H1 (cell line): ENCODE measurements around the gene MYBPC3. TPM values are rescaled to one million over a fixed set of nuclear protein-coding genes. Genes with fewer than 3 reads are reported as not detected.

ENCODE experiments used
- CTCF ChIA-PET: fragments of 300-600 bp; sonication (Branson Sonifier 250); formaldehyde crosslinking; loops from one replicate; lab custom pipeline; 2021; ENCODE audit not compliant: partially characterized antibody; lab: Charles Lee
- POLR2A ChIA-PET: fragments of 300-600 bp; sonication (Branson Sonifier 250); formaldehyde crosslinking; loops from one replicate; lab custom pipeline; 2021; ENCODE audit warnings: inconsistent platforms; ENCODE audit not compliant: partially characterized antibody; lab: Charles Lee
- DNase-seq, 2 experiments: peaks; one replicate each; pipeline versions ENCODE4 v3.0.0 to v3.0.0-alpha.2; 2010 to 2022; ENCODE audit warnings: low spot score in 2 of 2, low read depth in 1 of 2, mixed read lengths in 1 of 2
- FAIRE-seq: peaks from 2 replicates; lab custom pipeline; 2011; peaks lifted over from hg19 to GRCh38; lab: Jason Lieb, UNC
- H2AFZ ChIP-seq: 2 replicates; pipeline ENCODE4 v1.8.1; 2012; ENCODE audit warnings: low read length, inconsistent platforms
- H2AK5ac ChIP-seq: 2 replicates; pipeline ENCODE4 v1.6.1; 2013; ENCODE audit warnings: low read depth, low read length
- H2BK120ac ChIP-seq: replicated peaks from 2 replicates; pipeline ENCODE3; 2013; ENCODE audit warnings: low read depth, low read length, inconsistent platforms
- H2BK12ac ChIP-seq: 2 replicates; pipeline ENCODE4 v1.6.1; 2013; ENCODE audit warnings: low read depth, low read length
- H2BK15ac ChIP-seq: 2 replicates; pipeline ENCODE4 v1.6.1; 2013; ENCODE audit warnings: low read length
- H2BK20ac ChIP-seq: 2 replicates; pipeline ENCODE4 v1.6.1; 2013; ENCODE audit warnings: low read length
- H2BK5ac ChIP-seq: 2 replicates; pipeline ENCODE4 v1.6.1; 2013; ENCODE audit warnings: low read depth, low read length
- H3K14ac ChIP-seq: 2 replicates; pipeline ENCODE4 v1.6.1; 2013; ENCODE audit warnings: inconsistent platforms; ENCODE audit not compliant: insufficient read length
- H3K18ac ChIP-seq: 2 replicates; pipeline ENCODE4 v1.6.1; 2013; ENCODE audit warnings: low read length; ENCODE audit errors: extremely low read depth
- H3K23ac ChIP-seq: 2 replicates; pipeline ENCODE4 v1.6.1; 2013; ENCODE audit warnings: inconsistent platforms; ENCODE audit not compliant: insufficient read length
- H3K23me2 ChIP-seq: 2 replicates; pipeline ENCODE4 v1.6.1; 2013; ENCODE audit warnings: low read depth, low read length
- H3K27ac ChIP-seq: 2 replicates; pipeline ENCODE4 v1.6.1; 2011; ENCODE audit warnings: low read depth, low read length, inconsistent platforms
- H3K27me3 ChIP-seq, 4 experiments: replicated peaks in 1 of 4; 1 replicate in 1 of 4; 2 replicates in 3 of 4; pipeline versions ENCODE4 v1.6.1 to v1.8.1; 2011 to 2013; ENCODE audit warnings: low read length in 3 of 4, mild to moderate bottlenecking in 3 of 4, inconsistent platforms in 2 of 4, mixed read lengths in 2 of 4, moderate library complexity in 1 of 4; ENCODE audit not compliant: control insufficient read depth in 3 of 4, insufficient read depth in 3 of 4; ENCODE audit errors: extremely low read depth in 1 of 4
- H3K36me3 ChIP-seq, 4 experiments: 2 replicates each; pipeline versions ENCODE4 v1.6.1 to v1.8.1; 2011 to 2013; ENCODE audit warnings: mild to moderate bottlenecking in 4 of 4, low read length in 3 of 4, moderate library complexity in 2 of 4, control low read depth in 1 of 4, inconsistent platforms in 1 of 4; ENCODE audit not compliant: insufficient read depth in 4 of 4, control insufficient read depth in 2 of 4
- H3K4ac ChIP-seq: replicated peaks from 2 replicates; pipeline ENCODE3; 2013; ENCODE audit warnings: low read length, low read depth, mixed read lengths, inconsistent platforms; ENCODE audit not compliant: insufficient read length
- H3K4me1 ChIP-seq, 4 experiments: replicated peaks in 1 of 4; 1 replicate in 1 of 4; 2 replicates in 3 of 4; pipeline versions ENCODE4 v1.6.1 to v1.8.1; 2011 to 2013; ENCODE audit warnings: low read length in 3 of 4, inconsistent platforms in 2 of 4, mixed read lengths in 1 of 4; ENCODE audit not compliant: insufficient read depth in 4 of 4, control insufficient read depth in 3 of 4
- H3K4me2 ChIP-seq, 2 experiments: 2 replicates each; pipeline versions ENCODE4 v1.6.1 to v1.8.1; 2011 to 2013; ENCODE audit warnings: low read depth in 2 of 2, low read length in 2 of 2, control low read depth in 1 of 2, inconsistent platforms in 1 of 2, mild to moderate bottlenecking in 1 of 2; ENCODE audit not compliant: insufficient read depth in 1 of 2
- H3K4me3 ChIP-seq, 4 experiments: fragments of 200-600, 300-600 bp in 1 of 4; sonication (generic), shearing (Covaris generic), sonication (Bioruptor Twin) in 1 of 4; 2 replicates each; pipeline versions ENCODE4 v1.5.1 to v1.8.1; 2011 to 2016; ENCODE audit warnings: low read length in 4 of 4, low read depth in 3 of 4, control low read depth in 2 of 4, inconsistent platforms in 2 of 4, mild to moderate bottlenecking in 2 of 4, mixed read lengths in 1 of 4, moderate library complexity in 1 of 4; ENCODE audit not compliant: insufficient read depth in 2 of 4; ENCODE audit errors: extremely low read depth in 1 of 4
- H3K56ac ChIP-seq: replicated peaks from 2 replicates; pipeline ENCODE3; 2013; ENCODE audit warnings: low read depth, mild to moderate bottlenecking, mixed read lengths, low read length, inconsistent platforms; ENCODE audit not compliant: insufficient read length
- H3K79me1 ChIP-seq: 2 replicates; pipeline ENCODE4 v1.6.1; 2013; ENCODE audit warnings: low read depth, low read length, control low read depth
- H3K79me2 ChIP-seq, 2 experiments: 2 replicates each; pipeline versions ENCODE4 v1.6.1 to v1.8.1; 2012 to 2013; ENCODE audit warnings: low read length in 2 of 2, mild to moderate bottlenecking in 2 of 2, inconsistent platforms in 1 of 2; ENCODE audit not compliant: insufficient read depth in 2 of 2, control insufficient read depth in 1 of 2
- H3K9ac ChIP-seq, 4 experiments: replicated peaks in 1 of 4; 1 replicate in 1 of 4; 2 replicates in 3 of 4; pipeline versions ENCODE4 v1.6.1 to v1.8.1; 2011 to 2013; ENCODE audit warnings: low read depth in 3 of 4, low read length in 3 of 4, control low read depth in 2 of 4, mild to moderate bottlenecking in 2 of 4, moderate library complexity in 2 of 4, inconsistent platforms in 1 of 4; ENCODE audit errors: extremely low read depth in 1 of 4
- H3K9me3 ChIP-seq, 2 experiments: 2 replicates each; pipeline versions ENCODE4 v1.6.1 to v1.8.1; 2012 to 2013; ENCODE audit warnings: mild to moderate bottlenecking in 2 of 2, moderate library complexity in 2 of 2, control low read depth in 1 of 2, inconsistent platforms in 1 of 2, low read depth in 1 of 2, low read length in 1 of 2, mixed read lengths in 1 of 2; ENCODE audit not compliant: insufficient read depth in 2 of 2
- H4K20me1 ChIP-seq, 2 experiments: replicated peaks in 1 of 2; 2 replicates each; pipeline versions ENCODE3 to v1.8.1; 2011 to 2013; ENCODE audit warnings: inconsistent platforms in 2 of 2, low read length in 2 of 2, mild to moderate bottlenecking in 1 of 2; ENCODE audit not compliant: insufficient read depth in 2 of 2, control insufficient read depth in 1 of 2
- H4K5ac ChIP-seq: 2 replicates; pipeline ENCODE4 v1.6.1; 2013; ENCODE audit warnings: low read length, low read depth, mixed read lengths, inconsistent platforms; ENCODE audit not compliant: insufficient read length
- H4K8ac ChIP-seq: 2 replicates; pipeline ENCODE4 v1.8.0; 2013; ENCODE audit warnings: mild to moderate bottlenecking, moderate library complexity, low read length, inconsistent platforms; ENCODE audit not compliant: insufficient read depth; ENCODE audit errors: extremely low read depth
- H4K91ac ChIP-seq: replicated peaks from 2 replicates; pipeline ENCODE3; 2013; ENCODE audit warnings: low read length, mixed read lengths, inconsistent platforms; ENCODE audit not compliant: insufficient read length
- ASH2L ChIP-seq: fragments of 200-600, 300-600 bp; sonication (generic); IDR thresholded peaks from one replicate; pipeline ENCODE4 v1.7.1; 2017; ENCODE audit warnings: low read length
- CEBPB ChIP-seq: IDR thresholded peaks from 2 replicates; pipeline ENCODE4 v1.6.1; 2012; ENCODE audit warnings: low read depth, low read length
- FOSL1 ChIP-seq: IDR thresholded peaks from 2 replicates; pipeline ENCODE4 v1.6.1; 2011; ENCODE audit warnings: mild to moderate bottlenecking, low read depth, low read length, moderate library complexity; ENCODE audit not compliant: insufficient read depth
- HDAC6 ChIP-seq: IDR thresholded peaks from one replicate; pipeline ENCODE4 v1.7.1; 2012; ENCODE audit warnings: low read depth, mild to moderate bottlenecking, inconsistent platforms, low read length, moderate library complexity
- PHF8 ChIP-seq: fragments of 200-600 bp; sonication (generic); conservative IDR thresholded peaks from 2 replicates; pipeline ENCODE4 v1.7.1; 2012; ENCODE audit warnings: low read depth, mild to moderate bottlenecking, inconsistent platforms, low read length, moderate library complexity
- SIN3A ChIP-seq, 2 experiments: IDR thresholded peaks in 1 of 2; conservative IDR thresholded peaks in 1 of 2; 2 replicates each; pipeline ENCODE4 v1.6.1; 2011 to 2012; ENCODE audit warnings: low read length in 2 of 2, improper control_type of control experiment in 1 of 2, low read depth in 1 of 2, mild to moderate bottlenecking in 1 of 2
- SP4 ChIP-seq: IDR thresholded peaks from 2 replicates; pipeline ENCODE4 v1.6.1; 2012; ENCODE audit warnings: low read length, inconsistent platforms
- TBP ChIP-seq: IDR thresholded peaks from 2 replicates; pipeline ENCODE4 v1.6.1; 2011; ENCODE audit warnings: low read depth, low read length, improper control_type of control experiment
- TCF12 ChIP-seq: IDR thresholded peaks from 2 replicates; pipeline ENCODE4 v1.6.1; 2011; ENCODE audit warnings: low read depth, mild to moderate bottlenecking, low read length
- ZNF274 ChIP-seq: IDR thresholded peaks from 2 replicates; pipeline ENCODE4 v1.7.0; 2012; ENCODE audit warnings: low read length, borderline replicate concordance; ENCODE audit errors: extremely low read depth
- WGBS, 2 experiments: shearing (Covaris generic) in 1 of 2; methylation state at CpG; one replicate each; pipeline versions ENCODE4 v1.1.6 to v1.1.7; 2013 to 2015; ENCODE audit warnings: low lambda C conversion rate in 2 of 2, mixed read lengths in 2 of 2, inconsistent platforms in 1 of 2, low coverage in 1 of 2, missing lambda C conversion rate in 1 of 2; ENCODE audit not compliant: insufficient replicate concordance in 2 of 2, insufficient coverage in 1 of 2, insufficient read length in 1 of 2; ENCODE audit errors: extremely low coverage in 1 of 2, missing lambda C conversion rate in 1 of 2; 5-methylcytosine and 5-hydroxymethylcytosine counted together
- polyA plus RNA-seq, 7 experiments: library from polyadenylated mRNA; depleted of rRNA in 3 of 7; stranded (reverse) in 5 of 7; unstranded in 2 of 7; fragments of >200 nt in 5 of 7; fragments of 200-250 nt in 2 of 7; gene quantifications; 1 replicate in 5 of 7; 2 replicates in 1 of 7; 4 replicates in 1 of 7; pipeline versions ENCODE4 v1.2.1 to v1.2.3, GENCODE V29; 2011 to 2013; ENCODE audit warnings: missing spikeins in 2 of 7, mixed read lengths in 2 of 7
- total RNA-seq: library from RNA; stranded (reverse); fragmentation: NEBNext Ultra II Directional; extraction: Animal tissue kit (Norgen Biotek cat#: 25700); gene quantifications from 2 replicates; pipeline ENCODE4 v1.2.1, GENCODE V29; 2021
- TF ChIP-seq, protein P1 (sequence below): IDR thresholded peaks from 2 replicates; pipeline ENCODE4 v1.6.1; 2011; ENCODE audit warnings: low read depth, mild to moderate bottlenecking, low read length; ENCODE audit not compliant: insufficient read depth

The MYBPC3 gene
- total and polyA plus RNA-seq, 2 of the 8 experiments (the other 6 are each of a cell fraction or from before 2014, with no cell fraction given): 0.05 TPM; not detected in 1

DNA sequence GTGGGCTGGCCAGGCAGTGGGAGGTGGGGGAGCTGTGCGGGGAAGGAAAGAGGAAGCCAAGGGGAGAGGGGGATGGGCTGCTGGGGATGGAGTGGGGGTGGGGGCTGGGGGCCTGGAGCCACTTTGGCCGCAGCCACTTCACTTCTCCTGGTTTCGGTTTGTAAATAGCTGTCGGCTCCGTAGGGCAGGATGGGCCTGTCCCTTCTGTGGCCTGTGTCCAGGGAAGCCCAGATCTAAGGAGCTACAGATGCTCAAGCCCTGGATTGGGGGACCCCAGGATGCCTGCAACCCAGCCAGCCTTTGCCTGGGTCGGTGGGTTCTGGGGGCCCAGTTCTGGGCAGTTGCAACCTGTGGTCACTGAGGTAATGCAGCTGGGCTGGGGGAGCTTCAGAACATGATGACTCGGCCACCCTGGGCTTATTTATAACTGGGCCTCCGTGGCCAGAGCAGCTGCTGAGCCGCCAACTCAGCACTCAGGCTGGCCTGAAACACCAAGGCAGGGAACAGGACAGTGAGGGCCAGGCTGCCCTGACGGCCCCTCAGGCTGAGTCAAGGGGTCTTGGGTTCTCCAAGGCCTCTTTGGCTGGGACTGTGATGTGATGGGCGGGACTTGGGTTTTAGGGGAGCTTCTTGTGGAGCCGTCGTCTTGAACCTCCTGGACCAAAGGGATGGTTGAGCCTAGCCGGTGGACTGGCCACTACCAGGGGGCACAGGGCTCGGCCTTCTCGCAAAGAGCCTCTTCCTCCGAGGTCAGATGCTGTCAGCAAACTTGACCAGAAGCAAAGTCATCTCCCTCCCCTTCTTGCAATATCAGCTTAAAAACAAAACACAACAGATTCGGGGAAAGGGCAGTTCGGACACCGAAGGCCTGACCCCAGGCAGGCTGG lies 40.9 kb upstream of the MYBPC3 start:
- Histone ChIP-seq H3K79me2 (no peaks in the 10 kb centered on the region), H3K27me3 (no peaks in the 10 kb centered on the region), H2AFZ (no peak overlapping the region), H2AK5ac (no peak overlapping the region), H2BK20ac (no peak overlapping the region), H3K27ac (no peak overlapping the region; the same call in 1 of the 2 replicates), H3K9me3 (no peaks in the 10 kb centered on the region), H2BK12ac (peak overlapping the region; percentile 7; the same call in 1 of the 2 replicates), H4K91ac (no peak overlapping the region), H3K36me3 (no peaks in the 10 kb centered on the region), H3K18ac (no peak overlapping the region; the same call in 1 of the 2 replicates), H2BK15ac (no peak overlapping the region), H3K4me1 (peaks cover 0 to 7% (median 2%) of the 10 kb centered on the region in 4 experiments; a peak in 3 of 7 replicates), H3K4me3 (no peak overlapping the region), H2BK5ac (0 out of 2 replicates have a peak overlapping the region, but pooled peaks have one; percentile 7), H3K23ac (no peak overlapping the region), H3K9ac (no peak overlapping the region), H3K23me2 (no peaks in the 10 kb centered on the region), H3K4me2 (no peak overlapping the region), H3K56ac (no peak overlapping the region), H3K14ac (no peak overlapping the region), H3K4ac (no peak overlapping the region), H2BK120ac (no peak overlapping the region), H3K79me1 (no peaks in the 10 kb centered on the region), H4K20me1 (no peaks in the 10 kb centered on the region), H4K5ac (no peak overlapping the region), H4K8ac (peak overlapping the region; percentile 35; the same call in 1 of the 2 replicates)
- DNase-seq (no peak), FAIRE-seq (no peak)
- WGBS, 2 experiments: 91% methylated on average over 20 of the region's 20 CpGs; no CpG with 5 or more reads in 1 of the 2 experiments
- ChIA-PET CTCF (interaction anchor here (1.0 to 10.7 kb wide), 8 partner anchors 11 to 134 kb away, joined by 3 to 78 read pairs (median 4); partner anchors contain the start of genes SLC39A13 and SPI1), POLR2A (interaction anchor here (0.7 to 1.6 kb wide), 3 partner anchors 11 to 20 kb away, joined by 3 to 5 read pairs (median 4); partner anchors contain the start of gene SLC39A13)
- TF ChIP-seq FOSL1 (no peak), CEBPB (no peak), TBP (no peak), ZNF274 (no peak), ASH2L (no peak), PHF8 (no peak), SP4 (no peak), SIN3A (conservative IDR thresholded peaks at IDR 0.05 in 1 of 2, IDR thresholded peaks at IDR 0.05 in 1 of 2; ENCODE audit: low read depth in 1 of 2, low read length in 2 of 2) (no peak), HDAC6 (no peak), TCF12 (no peak)
- TF ChIP-seq, protein P1, sequence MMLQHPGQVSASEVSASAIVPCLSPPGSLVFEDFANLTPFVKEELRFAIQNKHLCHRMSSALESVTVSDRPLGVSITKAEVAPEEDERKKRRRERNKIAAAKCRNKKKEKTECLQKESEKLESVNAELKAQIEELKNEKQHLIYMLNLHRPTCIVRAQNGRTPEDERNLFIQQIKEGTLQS: no peak
